NT2/D1 (cell line): Measurements from ENCODE around the gene STAB1.

Experiments
- SUZ12 ChIP-seq: IDR thresholded peaks from 2 replicates; pipeline ENCODE4 v1.6.1; 2011; ENCODE audit not compliant: insufficient read length, insufficient read depth; ENCODE audit errors: extremely low read depth
- ZNF274 ChIP-seq: IDR thresholded peaks from 2 replicates; pipeline ENCODE4 v1.6.1; 2011; ENCODE audit warnings: mild to moderate bottlenecking, low read depth, low read length

GRCh38 chr3:52454938-52455282 is 40.2 kb upstream of the STAB1 start:
- TF ChIP-seq ZNF274 (no peak), SUZ12 (no peak)
